Body of pancreas (tissue), 4 donors: ENCODE data around the gene PRDM16.

Experiments used
- POLR2A ChIP-seq, 3 donors: fragments of 450-650 bp; IDR thresholded peaks; one replicate each; pipeline ENCODE4 v1.6.1; 2016; ENCODE audit warnings: antibody characterized with exemption in 3 of 3, mild to moderate bottlenecking in 2 of 3
- TF ChIP-seq, protein P1 (sequence below), 7 experiments: fragments of 450-650 bp in 4 of 7; fragments of 200-600 bp in 3 of 7; sonication (generic) in 3 of 7; IDR thresholded peaks; one replicate each; pipeline ENCODE4 v1.5.1; 2016 to 2019; ENCODE audit warnings: antibody characterized with exemption in 7 of 7

DNA sequence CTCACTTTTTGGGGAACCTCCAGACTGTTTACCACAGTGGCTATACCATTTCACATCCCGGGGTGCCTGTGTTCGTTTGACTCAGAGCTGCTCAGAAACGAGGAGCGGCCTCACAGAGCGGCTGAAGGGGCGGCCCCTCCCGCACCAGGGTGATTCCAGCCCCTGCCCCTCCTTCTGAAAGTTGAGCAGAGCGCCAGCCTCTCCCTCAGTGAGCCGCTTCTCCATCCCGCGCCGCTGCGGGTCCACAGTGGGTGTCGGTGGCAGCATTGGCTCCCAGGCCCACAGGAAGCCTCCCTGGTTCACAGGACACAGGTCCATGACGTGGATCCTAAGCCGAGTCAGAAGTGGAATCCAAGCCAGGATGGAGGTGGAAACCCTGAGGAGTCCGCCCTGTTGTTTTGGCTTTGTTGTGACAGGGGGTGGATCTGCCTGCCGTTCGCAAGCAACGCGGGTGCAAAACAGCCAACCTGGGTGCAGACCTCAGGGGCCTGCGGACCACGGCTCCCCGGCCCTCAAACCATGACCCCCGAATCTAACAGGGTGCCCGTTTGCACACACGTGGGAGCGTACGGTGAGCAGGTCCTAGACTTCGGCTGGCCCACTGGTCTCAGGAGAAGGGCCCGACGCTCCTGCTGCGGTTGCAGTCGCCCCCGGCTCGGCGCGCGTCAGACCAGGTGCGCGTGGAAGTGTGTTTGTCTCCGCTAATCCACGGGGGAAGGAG is 198.7 kb downstream of the PRDM16 start:
- TF ChIP-seq, protein P1, sequence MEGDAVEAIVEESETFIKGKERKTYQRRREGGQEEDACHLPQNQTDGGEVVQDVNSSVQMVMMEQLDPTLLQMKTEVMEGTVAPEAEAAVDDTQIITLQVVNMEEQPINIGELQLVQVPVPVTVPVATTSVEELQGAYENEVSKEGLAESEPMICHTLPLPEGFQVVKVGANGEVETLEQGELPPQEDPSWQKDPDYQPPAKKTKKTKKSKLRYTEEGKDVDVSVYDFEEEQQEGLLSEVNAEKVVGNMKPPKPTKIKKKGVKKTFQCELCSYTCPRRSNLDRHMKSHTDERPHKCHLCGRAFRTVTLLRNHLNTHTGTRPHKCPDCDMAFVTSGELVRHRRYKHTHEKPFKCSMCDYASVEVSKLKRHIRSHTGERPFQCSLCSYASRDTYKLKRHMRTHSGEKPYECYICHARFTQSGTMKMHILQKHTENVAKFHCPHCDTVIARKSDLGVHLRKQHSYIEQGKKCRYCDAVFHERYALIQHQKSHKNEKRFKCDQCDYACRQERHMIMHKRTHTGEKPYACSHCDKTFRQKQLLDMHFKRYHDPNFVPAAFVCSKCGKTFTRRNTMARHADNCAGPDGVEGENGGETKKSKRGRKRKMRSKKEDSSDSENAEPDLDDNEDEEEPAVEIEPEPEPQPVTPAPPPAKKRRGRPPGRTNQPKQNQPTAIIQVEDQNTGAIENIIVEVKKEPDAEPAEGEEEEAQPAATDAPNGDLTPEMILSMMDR (IDR thresholded peaks at IDR 0.05): no peak
- TF ChIP-seq POLR2A (IDR thresholded peaks at IDR 0.05): no peak
